ENCODE measurements around the gene CCDC27. TPM values are rescaled to one million over a fixed set of nuclear protein-coding genes. Genes with fewer than 3 reads are reported as not detected.

Gene CCDC27
- total RNA-seq, 1 experiment from 2014 or later = not detected

DNA sequence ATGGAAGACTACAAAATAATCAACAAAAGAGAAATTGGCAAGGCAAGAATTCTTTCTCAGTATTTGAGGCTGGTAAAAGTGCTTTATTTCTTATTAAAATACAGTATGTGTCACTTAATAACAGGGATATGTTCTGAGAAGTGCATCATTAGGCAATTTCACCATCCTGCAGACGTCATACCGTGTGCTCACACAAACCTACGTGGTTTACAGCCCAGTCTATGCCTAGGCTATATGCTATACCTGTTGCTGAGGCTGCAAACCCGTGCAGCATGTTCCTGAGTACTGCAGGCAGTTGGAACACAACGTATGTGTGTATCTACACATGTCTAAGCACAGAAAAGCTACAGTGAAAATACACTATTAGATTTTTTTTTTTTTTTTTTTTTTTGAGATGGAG lies 2.7 kb upstream of the CCDC27 start:
- Mint-ChIP-seq H3K9me3 (ENCODE audit: unreplicated experiment) (no peaks in the 10 kb centered on the region), H3K27me3 (ENCODE audit: insufficient read depth, unreplicated experiment) (no peaks in the 10 kb centered on the region), H3K27ac (ENCODE audit: unreplicated experiment) (no peak overlapping the region), H3K36me3 (ENCODE audit: insufficient read depth, unreplicated experiment) (no peaks in the 10 kb centered on the region), H3K4me3 (ENCODE audit: unreplicated experiment) (no peak overlapping the region), H3K4me1 (ENCODE audit: low read depth, unreplicated experiment) (peaks cover 6% of the 10 kb centered on the region)
- DNase-seq = no peak
- TF ChIP-seq, protein P1, sequence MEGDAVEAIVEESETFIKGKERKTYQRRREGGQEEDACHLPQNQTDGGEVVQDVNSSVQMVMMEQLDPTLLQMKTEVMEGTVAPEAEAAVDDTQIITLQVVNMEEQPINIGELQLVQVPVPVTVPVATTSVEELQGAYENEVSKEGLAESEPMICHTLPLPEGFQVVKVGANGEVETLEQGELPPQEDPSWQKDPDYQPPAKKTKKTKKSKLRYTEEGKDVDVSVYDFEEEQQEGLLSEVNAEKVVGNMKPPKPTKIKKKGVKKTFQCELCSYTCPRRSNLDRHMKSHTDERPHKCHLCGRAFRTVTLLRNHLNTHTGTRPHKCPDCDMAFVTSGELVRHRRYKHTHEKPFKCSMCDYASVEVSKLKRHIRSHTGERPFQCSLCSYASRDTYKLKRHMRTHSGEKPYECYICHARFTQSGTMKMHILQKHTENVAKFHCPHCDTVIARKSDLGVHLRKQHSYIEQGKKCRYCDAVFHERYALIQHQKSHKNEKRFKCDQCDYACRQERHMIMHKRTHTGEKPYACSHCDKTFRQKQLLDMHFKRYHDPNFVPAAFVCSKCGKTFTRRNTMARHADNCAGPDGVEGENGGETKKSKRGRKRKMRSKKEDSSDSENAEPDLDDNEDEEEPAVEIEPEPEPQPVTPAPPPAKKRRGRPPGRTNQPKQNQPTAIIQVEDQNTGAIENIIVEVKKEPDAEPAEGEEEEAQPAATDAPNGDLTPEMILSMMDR (IDR thresholded peaks at IDR 0.05; ENCODE audit: insufficient read depth in 1 of 2, low read depth in 1 of 2, low read length in 1 of 2, severe bottlenecking in 1 of 2, unreplicated experiment in 1 of 2) = no peak
- Histone ChIP-seq H3K4me1 (no peaks in the 10 kb centered on the region), H3K27me3 (replicated peaks; ENCODE audit: control insufficient read depth, insufficient read depth, low read length) (no peaks in the 10 kb centered on the region), H3K4me3 (ENCODE audit: low read depth, low read length) (no peak overlapping the region), H3K36me3 (ENCODE audit: control insufficient read depth, insufficient read depth, low read length) (no peaks in the 10 kb centered on the region), H3K9me3 (no peaks in the 10 kb centered on the region)
- CTCF ChIA-PET = interaction anchor here (0.7 kb wide), 1 partner anchor 19 kb away, joined by 4 read pairs; no protein-coding TSS in a partner anchor
- intact Hi-C loops (cut with micrococcal nuclease; ENCODE audit: unreplicated experiment) = no loop called here
- POLR2A ChIA-PET = no interaction called here
- BruUV-seq (replicated peaks) = no TSS peak

GRCh38 chr1:3750741-3751140 lies 1.5 kb upstream of the CCDC27 start:
- no peak overlapping the region for H3K27ac Mint-ChIP-seq (ENCODE audit: unreplicated experiment)
- H3K36me3 ChIP-seq (ENCODE audit: control insufficient read depth, insufficient read depth, low read length) = no peaks in the 10 kb centered on the region
- no peaks in the 10 kb centered on the region for H3K4me1 ChIP-seq
- intact Hi-C loops (cut with micrococcal nuclease; ENCODE audit: unreplicated experiment) = no loop called here
- H3K4me1 Mint-ChIP-seq (ENCODE audit: low read depth, unreplicated experiment) = peaks cover 6% of the 10 kb centered on the region
- ChIA-PET CTCF (no interaction called here), POLR2A (no interaction called here)
- H3K9me3 ChIP-seq = no peaks in the 10 kb centered on the region
- no peak overlapping the region for H3K4me3 ChIP-seq (ENCODE audit: low read depth, low read length)
- TF ChIP-seq, protein P1 (IDR thresholded peaks at IDR 0.05; ENCODE audit: insufficient read depth in 1 of 2, low read depth in 1 of 2, low read length in 1 of 2, severe bottlenecking in 1 of 2, unreplicated experiment in 1 of 2) = no peak
- H3K4me3 Mint-ChIP-seq (ENCODE audit: unreplicated experiment) = no peak overlapping the region
- BruUV-seq (replicated peaks) = no TSS peak
- H3K36me3 Mint-ChIP-seq (ENCODE audit: insufficient read depth, unreplicated experiment) = no peaks in the 10 kb centered on the region
- no peaks in the 10 kb centered on the region for H3K9me3 Mint-ChIP-seq (ENCODE audit: unreplicated experiment)
- DNase-seq = no peak
- H3K27me3 ChIP-seq (replicated peaks; ENCODE audit: control insufficient read depth, insufficient read depth, low read length) = no peaks in the 10 kb centered on the region
- no peaks in the 10 kb centered on the region for H3K27me3 Mint-ChIP-seq (ENCODE audit: insufficient read depth, unreplicated experiment)

DNA sequence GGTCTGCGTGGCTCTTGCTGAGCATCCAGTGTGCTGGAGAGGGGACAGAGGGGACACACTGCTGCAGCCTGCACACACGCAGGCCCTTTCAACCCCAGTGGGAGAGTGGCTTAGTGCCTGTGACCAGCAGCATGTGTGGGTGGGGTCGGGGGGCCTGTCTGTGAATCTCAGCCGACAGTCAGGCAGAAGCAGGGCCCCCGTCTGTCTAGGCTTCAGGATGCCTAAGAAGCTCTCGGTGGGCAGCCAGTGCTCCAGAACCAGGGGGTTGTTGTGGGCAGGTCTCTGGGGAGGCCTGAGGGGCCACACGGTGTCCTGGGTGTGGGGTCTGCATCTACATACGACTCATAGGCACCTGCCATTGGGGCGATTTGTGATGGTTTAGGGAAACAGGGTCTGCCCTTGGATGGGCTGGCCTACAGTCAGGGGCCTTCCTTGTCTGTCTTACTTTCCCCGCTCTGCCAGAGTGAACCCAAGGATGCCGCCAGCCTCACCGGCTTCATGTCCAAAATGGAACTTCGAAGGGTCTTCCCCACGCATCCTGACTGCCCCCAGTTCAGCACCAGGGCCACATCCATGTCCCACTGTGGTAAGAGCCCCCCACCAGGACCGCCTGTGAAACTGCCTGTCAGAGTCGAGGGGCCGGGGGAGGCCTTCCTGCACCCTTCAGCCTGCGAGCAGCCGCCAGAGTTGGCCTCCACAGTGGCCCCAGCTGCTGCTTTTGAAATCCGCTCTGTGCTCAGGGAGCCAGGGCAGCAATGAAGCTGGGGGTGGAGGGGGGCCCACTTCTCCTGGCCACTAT lies 1.6 kb downstream of the CCDC27 start:
- Mint-ChIP-seq H3K27me3 (ENCODE audit: insufficient read depth, unreplicated experiment) (no peaks in the 10 kb centered on the region), H3K9me3 (ENCODE audit: unreplicated experiment) (no peaks in the 10 kb centered on the region), H3K4me3 (ENCODE audit: unreplicated experiment) (no peak overlapping the region), H3K4me1 (ENCODE audit: low read depth, unreplicated experiment) (no peaks in the 10 kb centered on the region), H3K27ac (ENCODE audit: unreplicated experiment) (no peak overlapping the region), H3K36me3 (ENCODE audit: insufficient read depth, unreplicated experiment) (no peaks in the 10 kb centered on the region)
- BruUV-seq (replicated peaks) = no TSS peak
- no peaks in the 10 kb centered on the region for H3K9me3 ChIP-seq
- H3K36me3 ChIP-seq (ENCODE audit: control insufficient read depth, insufficient read depth, low read length) = no peaks in the 10 kb centered on the region
- TF ChIP-seq, protein P1 (IDR thresholded peaks at IDR 0.05; ENCODE audit: insufficient read depth in 1 of 2, low read depth in 1 of 2, low read length in 1 of 2, severe bottlenecking in 1 of 2, unreplicated experiment in 1 of 2) = no peak
- H3K4me3 ChIP-seq (ENCODE audit: low read depth, low read length) = no peak overlapping the region
- ChIA-PET CTCF (interaction anchor here (0.7 kb wide), 1 partner anchor 1757 kb away, joined by 3 read pairs; no protein-coding TSS in a partner anchor), POLR2A (no interaction called here)
- H3K27me3 ChIP-seq (replicated peaks; ENCODE audit: control insufficient read depth, insufficient read depth, low read length) = no peaks in the 10 kb centered on the region; the same call in 1 of the 2 replicates
- intact Hi-C loops (cut with micrococcal nuclease; ENCODE audit: unreplicated experiment) = no loop called here
- H3K4me1 ChIP-seq = no peaks in the 10 kb centered on the region
- no peak for DNase-seq

Data from Caco-2 (cell line).